ENCODE data around the gene NDUFB11. TPM values are rescaled to one million over a fixed set of nuclear protein-coding genes. Genes with fewer than 3 reads are reported as not detected.

Gene NDUFB11
- total RNA-seq, 1 experiment from 2014 or later = 122 TPM

DNA sequence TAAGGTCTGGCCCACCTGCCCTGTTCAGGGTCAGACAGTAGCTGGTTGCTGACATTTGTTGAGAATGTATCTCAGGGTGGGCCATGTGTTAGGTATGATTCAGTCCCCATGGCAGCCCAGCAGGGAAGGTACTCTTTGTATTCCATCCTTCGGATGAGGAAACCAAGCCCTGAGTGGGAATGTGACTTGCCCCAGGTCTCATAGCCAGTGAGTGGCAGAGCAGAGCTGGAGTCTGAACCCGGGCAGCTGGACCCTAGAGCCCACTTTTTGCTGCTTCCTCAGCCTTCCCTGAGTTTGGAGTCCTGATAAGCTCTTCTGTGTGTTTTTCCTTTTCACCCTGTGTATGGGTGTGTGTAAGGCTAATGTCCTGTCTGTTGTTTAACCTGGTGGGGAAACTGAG is 27.5 kb upstream of the NDUFB11 start:
- Histone ChIP-seq H3K36me3 (ENCODE audit: insufficient read depth, low read length) (no peaks in the 10 kb centered on the region), H3K79me2 (ENCODE audit: low read length) (no peaks in the 10 kb centered on the region), H4K20me1 (ENCODE audit: insufficient read depth, low read depth, low read length) (no peaks in the 10 kb centered on the region), H2AFZ (ENCODE audit: low read length) (no peak overlapping the region), H3K9ac (ENCODE audit: low read length) (no peak overlapping the region), H3K9me2 (replicated peaks; ENCODE audit: insufficient read depth, low read length) (no peaks in the 10 kb centered on the region), H3K27me3 (ENCODE audit: low read length) (no peaks in the 10 kb centered on the region), H3K4me3 (ENCODE audit: low read length) (no peak overlapping the region), H3K4me1 (ENCODE audit: low read length) (no peaks in the 10 kb centered on the region), H3K4me2 (ENCODE audit: low read depth, low read length, poor library complexity, severe bottlenecking) (no peak overlapping the region), H3K27ac (ENCODE audit: low read length) (no peak overlapping the region), H3K9me3 (ENCODE audit: low read length) (no peaks in the 10 kb centered on the region)
- DNase-seq = no peak

DNA sequence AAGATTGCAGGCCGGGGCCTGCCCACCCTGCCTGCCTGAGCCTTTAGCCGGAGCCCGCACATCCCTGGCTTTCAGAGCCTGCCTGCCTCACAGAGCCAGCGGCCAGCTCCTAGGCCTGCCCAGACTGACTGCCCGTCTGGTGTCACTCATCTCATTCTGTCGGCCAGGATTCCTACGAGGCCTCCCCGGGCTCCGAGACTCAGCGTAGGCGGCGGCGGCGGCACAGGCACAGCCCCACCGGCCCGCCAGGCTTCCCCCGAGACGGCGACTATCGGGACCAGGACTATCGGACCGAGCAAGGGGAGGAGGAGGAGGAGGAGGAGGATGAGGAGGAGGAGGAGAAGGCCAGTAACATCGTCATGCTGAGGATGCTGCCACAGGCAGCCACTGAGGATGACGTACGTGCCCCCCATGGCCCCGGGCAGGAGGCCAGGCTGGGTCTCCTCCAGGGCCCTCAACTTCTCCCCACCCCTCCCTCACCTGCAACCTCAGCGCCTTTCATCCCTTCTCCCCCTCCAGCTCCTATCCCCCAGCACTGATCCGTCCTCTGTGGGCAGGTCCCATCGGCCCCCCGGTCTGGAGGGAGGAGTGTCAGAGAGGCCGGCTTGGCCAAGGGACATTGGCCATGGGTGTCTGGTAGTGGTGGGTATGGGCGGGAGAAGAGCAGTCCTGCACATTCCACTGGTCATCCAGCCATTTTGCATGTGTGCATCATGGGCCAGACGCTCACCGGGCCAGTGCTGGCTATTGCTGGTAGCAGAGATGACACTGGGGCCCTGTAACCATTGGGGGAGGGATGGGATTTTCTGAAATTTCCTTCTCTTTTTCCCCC is 26.6 kb upstream of the NDUFB11 start:
- no peaks in the 10 kb centered on the region for H4K20me1 ChIP-seq (ENCODE audit: insufficient read depth, low read depth, low read length)
- H3K36me3 ChIP-seq (ENCODE audit: insufficient read depth, low read length) = no peaks in the 10 kb centered on the region
- H3K9me2 ChIP-seq (replicated peaks; ENCODE audit: insufficient read depth, low read length) = no peaks in the 10 kb centered on the region
- H3K27ac ChIP-seq (ENCODE audit: low read length) = no peak overlapping the region
- no peak overlapping the region for H3K9ac ChIP-seq (ENCODE audit: low read length)
- no peak for DNase-seq
- H2AFZ ChIP-seq (ENCODE audit: low read length) = no peak overlapping the region
- H3K4me1 ChIP-seq (ENCODE audit: low read length) = no peaks in the 10 kb centered on the region
- no peak overlapping the region for H3K4me3 ChIP-seq (ENCODE audit: low read length)
- H3K4me2 ChIP-seq (ENCODE audit: low read depth, low read length, poor library complexity, severe bottlenecking) = no peak overlapping the region
- H3K27me3 ChIP-seq (ENCODE audit: low read length) = no peaks in the 10 kb centered on the region
- no peaks in the 10 kb centered on the region for H3K79me2 ChIP-seq (ENCODE audit: low read length)
- no peaks in the 10 kb centered on the region for H3K9me3 ChIP-seq (ENCODE audit: low read length)

DNA sequence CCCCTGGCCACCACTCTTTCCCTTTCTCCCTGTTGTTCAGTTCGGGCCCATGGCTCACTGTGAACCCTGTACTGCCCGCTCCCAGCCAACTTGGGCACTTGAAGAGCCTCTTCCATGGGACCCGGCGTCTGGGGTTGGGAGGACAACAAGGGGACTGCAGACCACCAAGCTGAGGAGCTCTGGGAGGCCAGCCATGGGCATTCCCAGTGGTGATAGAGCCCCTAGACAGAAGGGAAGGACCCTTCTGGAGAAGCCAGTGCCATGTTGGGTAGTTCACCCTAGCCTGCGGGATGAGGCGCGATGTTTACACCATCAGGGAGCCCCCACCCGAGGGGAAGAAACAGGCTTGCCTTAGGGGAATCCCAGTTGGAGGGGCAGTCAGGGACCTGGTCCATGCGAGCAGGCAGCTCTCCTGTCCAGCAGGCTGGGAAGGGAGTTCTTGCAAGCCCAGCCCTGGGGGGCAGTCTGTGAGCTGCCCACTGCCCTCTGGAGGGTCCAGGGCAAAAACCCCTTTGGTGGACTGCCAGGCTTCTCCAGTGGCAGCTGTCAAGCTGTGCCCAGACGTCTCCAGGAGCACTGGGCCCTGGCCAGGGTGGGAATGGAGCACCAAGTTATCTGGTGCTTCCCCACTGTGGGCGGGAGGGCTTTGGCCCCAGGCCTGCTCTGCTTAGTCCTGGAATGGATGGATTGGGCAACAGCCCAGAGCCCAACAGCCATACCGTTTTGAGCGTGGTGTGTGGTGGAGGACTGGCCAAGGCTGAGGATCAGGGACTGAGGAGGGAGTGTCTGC is 25.4 kb upstream of the NDUFB11 start:
- DNase-seq = no peak
- no peak overlapping the region for H3K9ac ChIP-seq (ENCODE audit: low read length)
- no peaks in the 10 kb centered on the region for H3K36me3 ChIP-seq (ENCODE audit: insufficient read depth, low read length)
- no peak overlapping the region for H2AFZ ChIP-seq (ENCODE audit: low read length)
- H3K79me2 ChIP-seq (ENCODE audit: low read length) = peaks cover 1% of the 10 kb centered on the region; the same call in 1 of the 2 replicates
- no peaks in the 10 kb centered on the region for H4K20me1 ChIP-seq (ENCODE audit: insufficient read depth, low read depth, low read length)
- no peak overlapping the region for H3K27ac ChIP-seq (ENCODE audit: low read length)
- no peaks in the 10 kb centered on the region for H3K9me3 ChIP-seq (ENCODE audit: low read length)
- no peak overlapping the region for H3K4me2 ChIP-seq (ENCODE audit: low read depth, low read length, poor library complexity, severe bottlenecking)
- H3K27me3 ChIP-seq (ENCODE audit: low read length) = no peaks in the 10 kb centered on the region
- no peak overlapping the region for H3K4me3 ChIP-seq (ENCODE audit: low read length)
- no peaks in the 10 kb centered on the region for H3K4me1 ChIP-seq (ENCODE audit: low read length)
- no peaks in the 10 kb centered on the region for H3K9me2 ChIP-seq (replicated peaks; ENCODE audit: insufficient read depth, low read length)

DNA sequence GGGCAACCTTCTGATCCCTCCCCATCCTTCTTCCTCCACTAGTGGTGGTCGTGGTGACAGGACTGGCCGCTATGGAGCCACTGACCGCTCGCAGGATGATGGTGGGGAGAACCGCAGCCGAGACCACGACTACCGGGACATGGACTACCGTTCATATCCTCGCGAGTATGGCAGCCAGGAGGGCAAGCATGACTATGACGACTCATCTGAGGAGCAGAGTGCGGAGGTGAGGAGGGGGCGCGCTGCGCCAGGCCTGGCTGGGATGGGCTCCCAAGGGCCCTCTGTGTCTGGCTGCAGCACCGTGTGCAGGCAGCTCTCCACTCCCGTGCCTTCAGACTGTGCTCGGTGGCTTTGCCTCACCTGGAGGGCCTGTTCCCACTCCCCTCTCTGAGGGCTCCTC is 24.8 kb upstream of the NDUFB11 start:
- H3K36me3 ChIP-seq (ENCODE audit: insufficient read depth, low read length) = no peaks in the 10 kb centered on the region
- no peak overlapping the region for H3K27ac ChIP-seq (ENCODE audit: low read length)
- no peaks in the 10 kb centered on the region for H3K27me3 ChIP-seq (ENCODE audit: low read length)
- H3K9ac ChIP-seq (ENCODE audit: low read length) = no peak overlapping the region
- H3K4me2 ChIP-seq (ENCODE audit: low read depth, low read length, poor library complexity, severe bottlenecking) = no peak overlapping the region
- DNase-seq = no peak
- H3K4me1 ChIP-seq (ENCODE audit: low read length) = no peaks in the 10 kb centered on the region
- H3K79me2 ChIP-seq (ENCODE audit: low read length) = peaks cover 7% of the 10 kb centered on the region; the same call in 1 of the 2 replicates
- H4K20me1 ChIP-seq (ENCODE audit: insufficient read depth, low read depth, low read length) = no peaks in the 10 kb centered on the region
- no peak overlapping the region for H3K4me3 ChIP-seq (ENCODE audit: low read length)
- no peaks in the 10 kb centered on the region for H3K9me3 ChIP-seq (ENCODE audit: low read length)
- H2AFZ ChIP-seq (ENCODE audit: low read length) = no peak overlapping the region
- H3K9me2 ChIP-seq (replicated peaks; ENCODE audit: insufficient read depth, low read length) = no peaks in the 10 kb centered on the region

DNA sequence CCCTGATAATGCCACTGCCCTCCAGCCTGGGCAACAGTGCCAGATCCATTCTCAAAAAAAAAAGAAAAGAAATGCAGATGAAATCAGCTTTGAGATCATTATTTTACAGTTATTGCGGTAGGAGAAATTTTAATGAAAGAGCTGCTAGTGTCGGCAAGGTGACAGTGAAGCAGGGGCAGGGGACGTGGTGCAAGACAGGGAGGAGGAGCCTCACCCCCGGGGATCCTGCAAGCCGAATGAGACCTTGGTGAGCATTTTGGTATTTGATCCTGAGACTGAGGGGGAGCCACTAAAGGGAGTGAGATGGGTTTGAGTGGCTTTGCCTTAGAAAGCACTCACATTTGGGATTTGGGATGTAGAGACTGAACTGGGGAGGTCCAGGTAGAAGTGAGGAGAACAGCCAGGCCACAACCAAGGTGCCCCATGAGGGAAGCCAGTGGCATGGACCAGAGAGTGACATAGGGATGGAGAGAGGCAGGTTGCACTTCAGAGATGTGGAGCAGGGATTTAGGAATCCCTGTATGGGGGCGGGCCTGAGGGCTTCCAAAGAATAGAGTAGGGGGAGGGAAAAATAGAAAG is 24.1 kb upstream of the NDUFB11 start:
- H3K27me3 ChIP-seq (ENCODE audit: low read length) = no peaks in the 10 kb centered on the region
- no peak overlapping the region for H2AFZ ChIP-seq (ENCODE audit: low read length)
- H3K27ac ChIP-seq (ENCODE audit: low read length) = no peak overlapping the region
- DNase-seq = no peak
- H3K4me3 ChIP-seq (ENCODE audit: low read length) = no peak overlapping the region
- H4K20me1 ChIP-seq (ENCODE audit: insufficient read depth, low read depth, low read length) = no peaks in the 10 kb centered on the region
- no peak overlapping the region for H3K4me2 ChIP-seq (ENCODE audit: low read depth, low read length, poor library complexity, severe bottlenecking)
- H3K9ac ChIP-seq (ENCODE audit: low read length) = no peak overlapping the region
- H3K4me1 ChIP-seq (ENCODE audit: low read length) = no peaks in the 10 kb centered on the region
- H3K79me2 ChIP-seq (ENCODE audit: low read length) = peaks cover 11% of the 10 kb centered on the region; the same call in 1 of the 2 replicates
- H3K9me2 ChIP-seq (replicated peaks; ENCODE audit: insufficient read depth, low read length) = no peaks in the 10 kb centered on the region
- H3K36me3 ChIP-seq (ENCODE audit: insufficient read depth, low read length) = no peaks in the 10 kb centered on the region
- H3K9me3 ChIP-seq (ENCODE audit: low read length) = no peaks in the 10 kb centered on the region

DNA sequence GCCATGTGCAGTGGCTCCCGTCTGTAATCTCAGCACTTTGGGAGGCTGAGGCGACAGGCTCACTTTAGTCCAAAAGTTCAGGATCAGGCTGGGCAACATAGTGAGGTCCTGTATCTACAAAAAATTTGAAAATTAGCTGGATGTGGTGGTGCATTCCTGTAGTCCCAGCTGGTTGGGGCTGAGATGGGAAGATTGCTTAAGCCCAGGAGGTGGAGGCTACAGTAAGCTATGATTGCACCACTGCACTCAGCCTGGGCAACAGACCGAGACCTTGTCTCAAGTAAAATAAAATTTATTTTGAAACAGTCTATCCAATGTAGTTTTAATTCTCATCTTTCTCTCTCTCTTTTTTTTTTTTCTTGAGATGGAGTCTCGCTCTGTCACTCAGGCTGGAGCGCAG is 21.6 kb upstream of the NDUFB11 start:
- peaks cover 31% of the 10 kb centered on the region for H3K79me2 ChIP-seq (ENCODE audit: low read length)
- no peaks in the 10 kb centered on the region for H4K20me1 ChIP-seq (ENCODE audit: insufficient read depth, low read depth, low read length)
- H3K27me3 ChIP-seq (ENCODE audit: low read length) = no peaks in the 10 kb centered on the region
- no peak overlapping the region for H3K27ac ChIP-seq (ENCODE audit: low read length)
- DNase-seq = no peak
- no peaks in the 10 kb centered on the region for H3K9me3 ChIP-seq (ENCODE audit: low read length)
- no peak overlapping the region for H3K4me2 ChIP-seq (ENCODE audit: low read depth, low read length, poor library complexity, severe bottlenecking)
- H2AFZ ChIP-seq (ENCODE audit: low read length) = no peak overlapping the region
- no peak overlapping the region for H3K4me3 ChIP-seq (ENCODE audit: low read length)
- H3K36me3 ChIP-seq (ENCODE audit: insufficient read depth, low read length) = no peaks in the 10 kb centered on the region; the same call in 1 of the 2 replicates
- H3K9me2 ChIP-seq (replicated peaks; ENCODE audit: insufficient read depth, low read length) = no peaks in the 10 kb centered on the region
- no peak overlapping the region for H3K9ac ChIP-seq (ENCODE audit: low read length)
- no peaks in the 10 kb centered on the region for H3K4me1 ChIP-seq (ENCODE audit: low read length)

DNA sequence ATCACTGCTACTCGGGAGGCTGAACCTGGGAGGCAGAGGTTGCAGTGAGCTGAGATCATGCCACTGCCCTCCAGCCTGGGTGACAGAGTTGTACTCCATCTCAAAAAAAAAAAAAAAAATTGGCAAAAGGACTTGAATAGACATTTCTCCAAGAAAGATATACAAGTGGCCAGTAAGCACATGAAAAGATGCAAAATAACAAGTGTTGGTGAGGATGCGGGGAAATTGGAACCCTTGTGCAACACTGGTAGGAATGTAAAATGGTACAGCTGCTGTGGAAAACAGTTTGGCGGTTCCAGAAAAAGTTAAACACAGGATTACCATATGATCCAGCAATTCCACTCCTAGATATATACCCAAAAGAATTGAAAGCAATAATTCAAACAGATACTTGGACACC is 19.9 kb upstream of the NDUFB11 start:
- H3K9me3 ChIP-seq (ENCODE audit: low read length) = no peaks in the 10 kb centered on the region
- no peaks in the 10 kb centered on the region for H3K9me2 ChIP-seq (replicated peaks; ENCODE audit: insufficient read depth, low read length)
- no peaks in the 10 kb centered on the region; the same call in 1 of the 2 replicates for H3K36me3 ChIP-seq (ENCODE audit: insufficient read depth, low read length)
- no peak overlapping the region for H3K27ac ChIP-seq (ENCODE audit: low read length)
- H3K79me2 ChIP-seq (ENCODE audit: low read length) = peaks cover 42% of the 10 kb centered on the region
- no peaks in the 10 kb centered on the region for H3K4me1 ChIP-seq (ENCODE audit: low read length)
- H4K20me1 ChIP-seq (ENCODE audit: insufficient read depth, low read depth, low read length) = no peaks in the 10 kb centered on the region
- no peak overlapping the region for H3K4me3 ChIP-seq (ENCODE audit: low read length)
- H2AFZ ChIP-seq (ENCODE audit: low read length) = no peak overlapping the region
- no peak overlapping the region for H3K4me2 ChIP-seq (ENCODE audit: low read depth, low read length, poor library complexity, severe bottlenecking)
- DNase-seq = no peak
- H3K27me3 ChIP-seq (ENCODE audit: low read length) = no peaks in the 10 kb centered on the region
- no peak overlapping the region for H3K9ac ChIP-seq (ENCODE audit: low read length)

Measured in Karpas-422 (cell line).